Activated CD8-positive, alpha-beta T cell treated with anti-CD3 and anti-CD28 coated beads for 36 hours (primary cell): ENCODE results near the gene ELFN2. TPM values are rescaled to one million over a fixed set of nuclear protein-coding genes. Genes with fewer than 3 reads are reported as not detected.

Experiments used
- ATAC-seq: fragments of 200-7000 bp; cut with Tn5 transposase; one replicate; pipeline ENCODE4 v1.10.0; 2021; ENCODE audit warnings: mild to moderate bottlenecking, moderate library complexity
- CTCF ChIA-PET: fragments of 350-600 bp; sonication (Branson Sonifier 250); formaldehyde crosslinking; loops from one replicate; lab custom pipeline; 2021; ENCODE audit warnings: antibody characterized with exemption; lab: Charles Lee
- POLR2A ChIA-PET: fragments of 350-600 bp; sonication (Branson Sonifier 250); formaldehyde crosslinking; loops from one replicate; lab custom pipeline; 2021; ENCODE audit warnings: antibody characterized with exemption; lab: Charles Lee
- DNase-seq: peaks from one replicate; pipeline ENCODE4 v3.0.0-alpha.2; 2020
- H3K27ac Mint-ChIP-seq: one replicate; pipeline ENCODE4 v1.8.0; 2021; ENCODE audit warnings: mild to moderate bottlenecking, mixed read lengths
- H3K27me3 Mint-ChIP-seq: one replicate; pipeline ENCODE4 v1.8.0; 2021; ENCODE audit warnings: mixed read lengths
- H3K36me3 Mint-ChIP-seq: one replicate; pipeline ENCODE4 v1.8.0; 2021; ENCODE audit warnings: low read depth, mixed read lengths
- H3K4me1 Mint-ChIP-seq: one replicate; pipeline ENCODE4 v1.8.0; 2021; ENCODE audit warnings: low read depth, mixed read lengths
- H3K4me3 Mint-ChIP-seq: one replicate; pipeline ENCODE4 v1.8.0; 2021; ENCODE audit warnings: mild to moderate bottlenecking, moderate library complexity, mixed read lengths
- H3K9me3 Mint-ChIP-seq: one replicate; pipeline ENCODE4 v1.8.0; 2021; ENCODE audit warnings: mixed read lengths
- intact Hi-C: fragments of 100-400 bp; cut with micrococcal nuclease; formaldehyde crosslinking; loops from one replicate; pipeline ENCODE4 v1.10.0; 2022
- total RNA-seq, 2 experiments: library from RNA; stranded (reverse); gene quantifications; one replicate each; pipeline ENCODE4 v1.2.3, GENCODE V29; 2021
- TF ChIP-seq, protein P1 (sequence below): fragments of 200-600 bp; IDR thresholded peaks from one replicate; pipeline ENCODE4 v1.8.0; 2022; ENCODE audit warnings: antibody characterized with exemption, mild to moderate bottlenecking

Gene ELFN2
- total RNA-seq, 2 experiments from 2014 or later: 0.51 to 0.52 TPM

DNA sequence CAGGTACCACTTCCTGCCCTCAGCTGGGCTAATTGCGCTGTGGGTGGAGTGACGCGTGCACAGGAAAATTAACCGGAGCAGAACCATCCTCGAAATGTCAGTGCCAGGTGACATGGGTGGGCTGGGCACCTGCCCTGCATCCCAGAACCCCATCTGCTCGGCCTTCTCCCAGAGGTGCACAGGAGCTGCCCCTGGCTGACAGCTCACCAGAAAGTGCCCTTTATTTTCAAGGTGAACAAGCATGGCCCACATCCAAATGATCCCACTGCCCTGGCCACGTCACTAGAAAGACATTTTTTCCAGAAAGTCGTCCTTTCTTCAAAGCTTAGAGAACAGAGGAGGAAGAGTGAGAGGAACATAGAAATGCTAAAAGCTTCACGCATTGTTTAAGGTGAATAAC is 4.1 kb upstream of the ELFN2 start:
- Mint-ChIP-seq H3K27me3 (peaks cover 42% of the 10 kb centered on the region), H3K4me1 (peaks cover 23% of the 10 kb centered on the region), H3K36me3 (no peaks in the 10 kb centered on the region), H3K9me3 (peaks cover 8% of the 10 kb centered on the region), H3K4me3 (no peak overlapping the region), H3K27ac (no peak overlapping the region)
- intact Hi-C loops: no loop called here
- ChIA-PET POLR2A (interaction anchor here (0.6 to 1.5 kb wide), 6 partner anchors 16 to 170 kb away, joined by 3 to 4 read pairs (median 3); no protein-coding TSS in a partner anchor), CTCF (interaction anchor here (0.8 to 6.0 kb wide), 6 partner anchors 11 to 171 kb away, joined by 3 to 71 read pairs (median 6); no protein-coding TSS in a partner anchor)
- ATAC-seq: no peak
- TF ChIP-seq, protein P1, sequence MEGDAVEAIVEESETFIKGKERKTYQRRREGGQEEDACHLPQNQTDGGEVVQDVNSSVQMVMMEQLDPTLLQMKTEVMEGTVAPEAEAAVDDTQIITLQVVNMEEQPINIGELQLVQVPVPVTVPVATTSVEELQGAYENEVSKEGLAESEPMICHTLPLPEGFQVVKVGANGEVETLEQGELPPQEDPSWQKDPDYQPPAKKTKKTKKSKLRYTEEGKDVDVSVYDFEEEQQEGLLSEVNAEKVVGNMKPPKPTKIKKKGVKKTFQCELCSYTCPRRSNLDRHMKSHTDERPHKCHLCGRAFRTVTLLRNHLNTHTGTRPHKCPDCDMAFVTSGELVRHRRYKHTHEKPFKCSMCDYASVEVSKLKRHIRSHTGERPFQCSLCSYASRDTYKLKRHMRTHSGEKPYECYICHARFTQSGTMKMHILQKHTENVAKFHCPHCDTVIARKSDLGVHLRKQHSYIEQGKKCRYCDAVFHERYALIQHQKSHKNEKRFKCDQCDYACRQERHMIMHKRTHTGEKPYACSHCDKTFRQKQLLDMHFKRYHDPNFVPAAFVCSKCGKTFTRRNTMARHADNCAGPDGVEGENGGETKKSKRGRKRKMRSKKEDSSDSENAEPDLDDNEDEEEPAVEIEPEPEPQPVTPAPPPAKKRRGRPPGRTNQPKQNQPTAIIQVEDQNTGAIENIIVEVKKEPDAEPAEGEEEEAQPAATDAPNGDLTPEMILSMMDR: no peak
- no peak for DNase-seq

DNA sequence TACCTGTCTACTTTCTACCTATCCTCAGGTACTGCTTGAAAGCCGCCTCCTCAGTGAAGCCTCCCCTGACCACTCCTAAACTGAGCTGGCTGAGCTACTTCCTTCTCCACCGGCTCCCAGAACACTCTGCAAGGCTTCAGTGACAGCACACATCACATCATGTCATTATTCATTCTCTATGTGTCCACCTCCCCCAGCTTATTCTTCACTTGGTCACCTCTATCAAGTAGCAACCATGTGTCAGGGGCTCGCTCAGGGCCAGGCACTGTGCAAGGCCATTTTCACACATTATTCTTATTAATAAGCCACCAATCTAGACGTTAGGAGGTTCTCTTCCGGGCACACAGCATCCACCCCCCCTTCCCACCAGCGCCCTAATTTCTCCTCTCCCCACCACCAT is 3.7 kb upstream of the ELFN2 start:
- H3K4me1 Mint-ChIP-seq: peaks cover 23% of the 10 kb centered on the region
- intact Hi-C loops: no loop called here
- H3K9me3 Mint-ChIP-seq: peaks cover 8% of the 10 kb centered on the region
- ChIA-PET POLR2A (interaction anchor here (0.6 to 1.0 kb wide), 5 partner anchors 16 to 304 kb away, joined by 3 to 4 read pairs (median 3); no protein-coding TSS in a partner anchor), CTCF (interaction anchor here (0.8 to 6.0 kb wide), 7 partner anchors 11 to 171 kb away, joined by 3 to 71 read pairs (median 3); no protein-coding TSS in a partner anchor)
- ATAC-seq (no peak), DNase-seq (no peak)
- H3K27ac Mint-ChIP-seq: no peak overlapping the region
- no peaks in the 10 kb centered on the region for H3K36me3 Mint-ChIP-seq
- TF ChIP-seq, protein P1: no peak
- no peak overlapping the region for H3K4me3 Mint-ChIP-seq
- peaks cover 47% of the 10 kb centered on the region for H3K27me3 Mint-ChIP-seq

DNA sequence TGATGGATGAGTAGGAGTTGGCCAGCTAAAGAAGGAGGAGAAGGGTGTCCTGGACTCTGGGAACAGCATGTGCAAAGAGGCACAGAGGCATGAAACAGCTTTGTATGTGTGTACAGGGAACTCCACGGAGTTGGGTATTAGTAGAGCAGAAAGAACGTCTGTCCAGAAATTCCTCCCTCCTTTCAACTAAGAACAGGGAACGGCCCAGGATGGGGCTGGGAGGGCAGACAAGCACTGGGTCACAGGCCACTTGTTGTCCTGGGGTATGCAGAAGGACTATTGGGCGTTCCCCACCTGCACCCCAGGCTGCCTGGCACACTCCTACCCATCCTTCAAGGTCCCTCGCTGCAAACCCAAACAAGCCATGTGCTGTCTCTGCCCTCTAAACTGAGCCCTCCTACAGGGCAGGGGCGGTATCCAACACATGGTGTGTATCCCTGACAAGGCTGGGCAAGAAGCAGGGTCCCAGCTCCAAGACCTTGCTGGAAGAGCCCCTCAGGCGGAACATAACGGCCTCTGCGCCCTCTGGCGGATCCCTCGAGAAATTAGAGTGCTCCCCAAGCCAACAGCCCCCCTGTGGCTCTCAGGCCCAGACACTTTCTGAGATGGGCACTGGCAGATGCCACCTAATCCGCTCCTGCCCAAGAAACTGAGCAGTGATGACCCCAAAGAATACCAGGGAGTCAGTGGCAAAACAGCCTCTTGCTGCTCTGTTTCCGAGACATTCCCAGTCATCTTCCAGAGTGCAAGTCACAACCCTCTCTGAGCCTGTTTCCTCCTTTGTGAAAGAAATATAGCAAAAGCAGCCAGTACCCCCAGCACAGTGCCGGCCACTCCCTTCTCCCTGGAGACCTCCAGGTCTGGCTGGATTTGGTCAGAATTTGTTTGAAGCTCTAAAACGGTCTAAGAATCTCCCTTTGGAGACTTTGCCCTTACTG is 1.6 kb upstream of the ELFN2 start:
- no peak for ATAC-seq
- H3K27me3 Mint-ChIP-seq: peaks cover 53% of the 10 kb centered on the region
- peak; percentile 75 for DNase-seq
- H3K4me1 Mint-ChIP-seq: peaks cover 23% of the 10 kb centered on the region
- TF ChIP-seq, protein P1: peak; percentile 88
- H3K4me3 Mint-ChIP-seq: no peak overlapping the region
- ChIA-PET CTCF (interaction anchor here (0.6 to 6.0 kb wide), 28 partner anchors 10 to 176 kb away, joined by 3 to 71 read pairs (median 4); partner anchors contain the start of genes CYTH4 and MFNG), POLR2A (interaction anchor here (0.6 to 1.2 kb wide), 2 partner anchors 109 to 282 kb away, joined by 3 to 4 read pairs; no protein-coding TSS in a partner anchor)
- peaks cover 8% of the 10 kb centered on the region for H3K9me3 Mint-ChIP-seq
- H3K36me3 Mint-ChIP-seq: no peaks in the 10 kb centered on the region
- no peak overlapping the region for H3K27ac Mint-ChIP-seq
- intact Hi-C loops: no loop called here

DNA sequence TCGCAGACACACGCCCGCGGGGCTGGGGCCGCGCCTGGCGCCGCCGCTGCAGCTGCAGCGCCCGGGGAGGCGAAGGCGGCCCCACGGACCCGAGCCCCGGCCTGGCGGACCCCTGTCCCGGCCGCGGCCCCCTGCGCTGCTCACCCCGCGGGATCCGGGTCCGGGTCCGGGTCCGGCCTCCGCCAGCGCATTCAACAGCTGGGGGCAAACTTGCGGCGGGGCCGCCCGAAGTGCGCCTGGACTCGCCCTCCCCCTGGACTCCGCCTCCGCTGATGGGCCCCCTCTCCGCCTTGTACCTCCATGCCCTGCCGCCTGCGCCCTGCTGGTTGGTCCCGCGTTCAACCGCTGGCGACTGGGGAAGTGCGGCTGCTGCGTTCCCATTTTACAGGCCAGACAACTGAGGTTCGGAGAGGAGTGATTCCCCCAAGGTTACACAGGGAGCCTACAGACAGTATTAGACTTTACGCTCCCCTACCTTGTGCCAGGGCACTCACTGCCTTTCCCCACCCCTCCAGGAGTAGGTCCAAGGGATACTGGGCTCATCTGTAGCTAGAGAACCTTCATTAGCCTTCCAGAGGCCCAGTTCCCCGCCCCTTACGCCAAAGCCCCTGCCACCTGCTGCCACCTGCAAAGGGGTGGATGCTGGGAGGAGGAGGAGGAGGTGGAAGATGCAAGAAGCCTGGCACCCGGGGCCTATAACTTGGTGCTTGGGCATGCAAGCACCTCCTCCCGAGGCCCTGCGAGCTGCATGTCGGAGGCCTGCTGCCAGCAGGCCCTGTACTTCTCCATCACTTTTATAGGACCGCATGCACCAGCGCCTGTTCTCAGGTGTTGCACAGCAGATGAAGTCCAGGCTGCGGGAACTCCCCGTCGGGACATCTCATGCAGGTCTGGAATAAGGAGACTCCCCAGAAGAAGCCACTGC is 694 bp upstream of the ELFN2 start:
- peaks cover 53% of the 10 kb centered on the region for H3K27me3 Mint-ChIP-seq
- H3K4me3 Mint-ChIP-seq: no peak overlapping the region
- ATAC-seq (no peak), DNase-seq (no peak)
- no peak overlapping the region for H3K27ac Mint-ChIP-seq
- intact Hi-C loops: no loop called here
- TF ChIP-seq, protein P1: no peak
- CTCF ChIA-PET: interaction anchor here (0.8 to 6.0 kb wide), 21 partner anchors 11 to 175 kb away, joined by 3 to 71 read pairs (median 5); no protein-coding TSS in a partner anchor
- POLR2A ChIA-PET: interaction anchor here (1.2 kb wide), 1 partner anchor 108 kb away, joined by 4 read pairs; no protein-coding TSS in a partner anchor
- H3K4me1 Mint-ChIP-seq: peaks cover 23% of the 10 kb centered on the region
- H3K36me3 Mint-ChIP-seq: no peaks in the 10 kb centered on the region
- peaks cover 8% of the 10 kb centered on the region for H3K9me3 Mint-ChIP-seq
